ENCODE measurements around the gene LRMDA.
"Not testable (repeated sequence)": the region's sequence is repeated elsewhere in the genome, so short reads cannot be mapped to it uniquely, and the experiment has no call there.

Gene LRMDA

DNA sequence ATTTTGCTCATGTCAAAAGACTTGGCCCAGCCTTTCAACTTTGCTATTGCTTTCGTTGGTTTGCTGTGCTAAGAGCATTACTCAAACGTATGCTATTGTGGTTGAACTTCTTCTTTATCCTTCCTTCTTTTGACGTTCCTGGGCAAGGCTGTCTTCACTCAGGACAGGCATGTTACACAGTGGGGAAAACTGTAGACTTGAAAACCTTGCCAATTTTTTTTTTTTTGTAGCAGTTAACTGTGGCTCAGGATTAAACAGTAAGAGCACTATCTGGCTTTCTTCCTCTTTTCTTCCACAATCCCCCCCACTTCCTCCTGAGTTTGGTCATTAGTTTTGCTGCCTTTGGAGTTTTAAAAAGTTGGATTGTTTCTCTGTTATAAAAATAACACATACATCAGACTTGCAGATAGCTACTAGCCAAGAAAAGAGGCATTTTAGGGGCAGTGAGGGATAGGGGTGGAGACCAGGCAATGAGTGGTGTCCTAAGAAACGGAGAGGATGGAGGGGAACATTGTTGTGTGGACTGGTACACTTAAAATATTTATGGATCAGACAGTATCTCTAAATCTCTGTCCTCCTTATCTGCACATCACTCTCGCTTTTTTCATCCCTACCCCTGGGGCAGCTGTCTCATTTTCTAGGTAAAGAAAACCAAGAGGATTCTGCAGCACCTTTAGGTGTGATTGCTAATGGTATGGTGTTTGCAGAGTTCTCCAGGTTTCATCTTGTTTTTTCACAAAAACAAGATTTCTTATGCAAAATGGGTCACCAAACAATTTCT, 181.7 kb downstream of the LRMDA start:
- no peak for DNase-seq (ENCODE audit: low read depth in 2 of 2)

DNA sequence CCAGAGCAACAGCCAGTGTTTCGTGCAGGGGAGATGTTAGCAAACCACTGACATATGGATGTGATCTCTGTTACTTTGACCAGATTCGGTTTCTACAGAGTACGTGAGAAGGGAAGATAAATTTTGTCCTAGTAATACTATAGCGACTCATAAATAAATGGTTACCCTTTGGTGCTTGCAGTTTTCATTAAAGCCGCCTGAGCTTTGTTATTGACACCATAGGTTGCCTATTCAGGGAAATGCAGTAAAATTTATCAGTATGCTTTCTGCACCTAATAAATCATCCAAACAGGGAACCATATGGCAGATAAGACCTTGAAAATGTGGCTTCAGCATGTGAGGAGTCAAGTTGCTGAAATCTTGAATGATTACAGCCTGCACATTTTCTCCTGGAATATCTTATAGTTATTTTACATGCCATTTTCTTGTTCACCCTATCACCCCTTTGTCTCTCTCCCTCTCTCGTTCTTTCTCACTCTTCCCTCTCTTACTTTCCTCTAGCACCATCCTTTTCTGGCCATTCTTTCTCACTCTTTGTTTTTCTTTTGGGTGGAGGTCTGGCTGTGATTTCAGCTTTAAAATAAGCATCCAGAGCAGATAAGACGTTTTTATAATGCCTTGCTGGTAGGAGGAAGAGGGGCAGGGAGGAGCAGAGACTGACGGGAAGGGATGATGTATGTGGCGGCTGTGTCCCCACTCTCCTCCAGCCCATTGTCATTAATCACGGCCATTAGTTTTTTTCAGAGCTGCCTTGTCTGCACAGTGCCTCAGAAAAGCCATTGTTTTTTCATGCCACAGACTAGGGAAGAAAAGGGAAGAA, 182.5 kb downstream of the LRMDA start:
- DNase-seq (ENCODE audit: low read depth in 2 of 2): no peak

DNA sequence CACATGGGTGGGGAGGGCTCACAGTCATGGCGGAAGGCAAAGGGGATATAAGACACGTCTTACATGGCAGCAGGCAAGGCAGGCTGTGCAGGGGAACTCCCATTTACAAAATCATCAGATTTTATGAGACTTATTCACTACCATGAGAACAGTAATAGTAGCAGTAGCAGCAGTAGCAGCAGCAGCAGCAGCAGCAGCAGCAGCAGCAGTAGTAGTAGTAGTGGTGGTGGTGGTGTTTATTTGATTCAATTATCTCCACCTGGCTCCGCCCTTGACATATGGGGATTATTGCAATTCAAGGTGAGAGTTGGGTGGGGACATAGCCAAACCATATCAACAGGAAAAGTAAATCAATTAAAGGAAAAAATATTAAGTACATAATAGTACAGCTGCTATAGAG, 184.7 kb downstream of the LRMDA start:
- DNase-seq (ENCODE audit: low read depth in 2 of 2): no peak

DNA sequence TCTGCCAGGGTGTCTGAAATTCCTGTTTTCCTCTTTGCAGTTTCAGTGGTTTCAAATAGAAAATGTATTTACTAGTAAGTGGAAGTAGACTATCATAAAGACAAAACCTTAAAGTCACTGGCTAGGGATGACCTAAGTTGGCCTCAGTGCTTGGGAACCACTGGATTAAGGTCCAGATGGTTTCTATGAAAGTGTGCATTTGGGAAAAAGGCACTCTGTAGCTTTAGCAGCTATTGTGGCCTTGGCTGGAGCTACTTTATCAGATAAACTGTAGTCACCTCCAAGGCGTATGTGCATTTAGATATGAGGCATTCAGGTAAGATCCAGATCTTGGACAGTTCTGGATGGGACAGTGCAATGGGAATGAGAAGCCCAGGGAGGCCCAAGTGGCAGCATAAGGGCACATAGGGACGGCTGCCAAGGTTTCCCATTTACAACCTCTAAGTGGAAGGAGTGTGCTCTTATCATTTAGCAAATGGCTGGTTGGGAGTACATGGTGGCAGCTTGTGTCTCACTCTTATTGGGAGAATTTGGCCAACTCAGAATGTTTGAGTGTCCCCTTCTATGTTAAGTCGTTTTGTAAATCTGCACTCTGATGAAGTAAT, 185.6 kb downstream of the LRMDA start:
- DNase-seq (ENCODE audit: low read depth in 2 of 2): no peak

DNA sequence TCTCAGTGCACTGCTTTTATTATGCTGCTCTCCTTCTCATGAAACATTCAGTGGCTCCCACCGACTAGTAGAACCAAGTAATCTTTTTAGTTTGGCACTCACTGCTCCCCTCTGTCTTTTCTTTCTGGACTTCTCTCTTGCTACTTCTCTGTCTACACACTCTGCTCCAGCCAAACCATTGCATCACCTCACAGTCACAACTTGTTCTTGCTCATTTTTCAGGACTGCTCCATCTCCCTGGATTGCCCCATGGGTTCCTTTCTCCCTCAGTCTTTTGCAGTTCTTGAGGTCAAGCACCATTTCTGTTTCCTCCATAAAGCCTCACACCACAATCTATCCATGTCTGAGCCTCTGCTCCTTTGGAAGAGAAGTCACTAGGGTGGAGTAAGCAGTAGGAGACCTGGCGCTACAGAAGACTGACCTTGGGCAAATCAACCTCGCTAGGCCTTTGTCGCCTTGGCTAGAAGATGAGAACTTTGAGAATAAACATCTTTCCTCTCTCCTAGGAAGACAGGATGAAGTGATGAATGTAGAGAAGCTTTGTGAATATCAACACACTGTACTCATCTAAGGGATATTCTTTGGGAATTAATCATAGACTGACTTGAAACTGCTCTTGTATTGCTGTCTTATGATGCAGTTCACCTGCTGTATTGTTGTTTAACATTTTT, 186.2 kb downstream of the LRMDA start:
- no peak for DNase-seq (ENCODE audit: low read depth in 2 of 2)

DNA sequence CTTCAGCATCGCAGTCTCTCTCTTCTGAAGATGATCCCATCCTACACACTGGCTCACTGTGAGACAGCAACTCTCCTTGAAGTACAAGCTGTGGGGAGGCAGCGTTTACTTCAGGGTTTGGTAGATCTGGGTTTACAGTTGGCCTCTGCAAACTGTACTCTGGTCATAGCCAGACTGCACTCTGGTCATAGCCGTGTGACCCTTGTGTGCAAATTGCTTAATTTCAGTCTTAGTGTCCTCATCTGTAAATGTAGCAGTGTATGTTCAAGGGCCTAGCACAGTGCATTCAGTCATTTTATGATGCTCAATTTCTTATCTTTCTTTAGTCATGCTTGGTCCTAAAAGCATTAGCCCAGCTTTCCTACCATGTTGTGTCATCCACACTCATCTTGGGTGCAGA, 188.2 kb downstream of the LRMDA start:
- DNase-seq (ENCODE audit: low read depth in 2 of 2): no peak

DNA sequence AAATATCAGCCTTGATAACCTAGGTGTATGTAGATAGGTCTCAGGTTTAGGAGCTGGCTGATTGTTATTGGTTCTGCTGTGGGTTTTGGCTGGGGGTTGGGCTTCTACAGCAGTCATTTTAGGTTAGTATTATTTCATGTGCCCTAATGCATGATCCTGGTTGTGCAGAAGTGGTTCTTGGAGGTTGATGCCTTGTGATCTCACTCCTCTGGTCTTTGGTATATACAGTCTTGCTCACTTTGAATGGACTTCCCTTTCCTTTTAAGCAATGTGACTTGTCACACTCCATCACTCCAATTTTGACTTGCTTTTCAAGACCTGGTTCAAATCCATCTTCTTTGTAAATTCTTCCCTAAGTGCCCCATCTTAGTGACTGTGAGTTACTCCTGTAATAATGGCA, 188.9 kb downstream of the LRMDA start:
- no peak for DNase-seq (ENCODE audit: low read depth in 2 of 2)

DNA sequence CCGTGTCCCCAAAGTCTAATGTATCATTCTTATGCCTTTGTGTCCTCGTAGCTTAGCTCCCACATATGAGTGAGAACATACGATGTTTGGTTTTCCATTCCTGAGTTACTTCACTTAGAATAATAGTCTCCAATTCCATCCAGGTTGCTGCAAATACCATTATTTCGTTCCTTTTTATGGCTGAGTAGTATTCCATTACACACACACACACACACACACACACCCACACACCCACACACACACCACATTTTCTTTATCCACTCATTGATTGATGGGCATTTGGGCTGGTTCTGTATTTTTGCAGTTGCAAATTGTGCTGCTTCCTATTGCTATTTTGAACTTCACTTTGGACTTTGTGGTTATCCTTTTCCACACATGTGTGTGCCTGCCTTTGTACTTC, 189.6 kb downstream of the LRMDA start:
- not testable (repeated sequence) for DNase-seq (ENCODE audit: low read depth in 2 of 2)

DNA sequence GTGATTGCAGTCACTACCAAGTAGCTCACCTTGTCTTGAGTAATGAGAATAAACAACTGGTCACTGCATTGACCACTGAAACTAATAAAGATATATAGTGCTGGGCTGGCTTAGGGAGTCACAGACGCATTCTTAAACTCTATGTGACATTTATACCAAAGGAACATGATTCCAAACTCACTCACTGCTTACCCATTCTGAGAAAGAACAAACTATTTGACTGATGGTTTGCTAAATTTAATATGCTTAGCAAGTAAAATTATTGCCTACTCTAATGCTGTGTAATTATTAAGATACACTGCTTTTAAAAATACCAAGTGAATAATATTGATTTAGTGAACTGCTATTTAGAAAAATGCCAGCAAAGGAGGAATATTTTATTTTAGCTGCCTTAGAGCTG, 191.1 kb downstream of the LRMDA start:
- no peak for DNase-seq (ENCODE audit: low read depth in 2 of 2)

DNA sequence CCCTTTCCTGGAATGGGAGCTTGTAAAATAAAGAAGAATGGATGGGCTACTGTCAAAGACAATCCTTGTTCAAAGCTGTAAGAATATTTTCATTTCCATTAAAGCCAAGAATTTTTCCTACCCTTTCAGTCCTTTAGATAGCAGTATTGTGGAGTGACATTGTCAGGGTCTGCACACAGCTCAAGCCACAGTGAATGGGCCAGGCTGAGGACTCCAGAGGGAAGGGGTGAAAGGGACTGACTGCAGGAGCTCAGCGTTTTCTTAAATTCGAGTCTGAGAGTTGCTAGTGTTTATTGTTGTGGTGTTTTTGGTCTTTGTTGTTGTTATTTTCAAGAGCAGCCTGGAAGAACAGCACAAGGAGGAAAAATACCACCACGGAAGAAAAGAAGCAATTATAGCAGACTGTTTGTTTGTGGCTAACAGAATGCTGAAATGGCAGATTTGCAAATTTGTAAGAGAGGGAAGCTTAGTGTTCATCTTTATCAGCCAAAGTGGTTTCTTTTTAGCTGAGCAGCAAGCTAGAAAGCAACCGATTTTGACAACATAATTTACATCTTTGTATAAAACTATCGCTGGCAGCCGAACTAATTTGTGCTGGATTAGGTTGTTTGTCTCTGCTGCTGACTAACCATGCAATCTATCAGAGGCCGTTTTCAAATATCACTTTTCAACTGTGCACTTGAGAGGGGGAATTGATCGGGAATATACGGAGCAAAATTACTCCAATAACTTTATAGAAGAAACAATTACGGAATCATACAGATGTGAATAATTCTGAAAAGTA, 192.1 kb downstream of the LRMDA start:
- DNase-seq (ENCODE audit: low read depth in 2 of 2): no peak

DNA sequence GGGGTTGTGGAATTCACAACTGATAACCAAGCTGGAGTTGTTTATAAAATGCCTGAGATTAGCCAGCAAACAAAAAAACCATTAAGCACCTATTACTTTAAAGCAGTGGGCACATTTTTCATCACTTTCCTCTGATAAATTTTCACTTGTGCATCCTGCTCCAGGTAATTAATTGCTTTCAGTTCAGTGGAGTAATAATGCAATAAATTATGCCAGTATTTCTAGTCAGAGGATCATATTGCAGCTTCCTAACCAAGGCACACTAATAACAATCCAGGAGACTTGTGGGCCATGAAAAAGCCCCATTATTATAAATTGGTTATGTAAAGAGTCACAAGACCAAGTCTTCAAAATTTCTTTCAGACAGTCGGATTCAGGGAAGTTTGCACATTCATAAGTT, 193.2 kb downstream of the LRMDA start:
- no peak for DNase-seq (ENCODE audit: low read depth in 2 of 2)

DNA sequence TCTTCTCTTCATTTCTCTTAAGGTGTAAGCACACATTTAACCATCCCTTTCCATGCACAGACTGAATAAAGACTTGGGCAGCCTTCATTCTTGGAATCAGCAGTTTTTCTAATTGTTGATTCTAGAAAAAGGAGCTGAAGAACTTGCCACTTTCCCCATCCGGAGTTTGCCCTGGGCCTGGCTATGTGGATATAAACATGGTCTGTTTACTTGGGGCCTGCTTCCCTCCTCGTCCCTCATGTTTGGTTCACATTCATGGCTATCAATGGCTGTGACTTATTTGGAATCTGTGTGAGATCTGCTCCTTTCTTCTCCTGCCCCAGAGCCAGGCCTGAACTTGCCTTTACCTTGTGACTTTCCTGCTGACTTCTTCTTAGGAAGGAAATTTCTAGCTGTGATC, 199.3 kb downstream of the LRMDA start:
- no peak for DNase-seq (ENCODE audit: low read depth in 2 of 2)

DNA sequence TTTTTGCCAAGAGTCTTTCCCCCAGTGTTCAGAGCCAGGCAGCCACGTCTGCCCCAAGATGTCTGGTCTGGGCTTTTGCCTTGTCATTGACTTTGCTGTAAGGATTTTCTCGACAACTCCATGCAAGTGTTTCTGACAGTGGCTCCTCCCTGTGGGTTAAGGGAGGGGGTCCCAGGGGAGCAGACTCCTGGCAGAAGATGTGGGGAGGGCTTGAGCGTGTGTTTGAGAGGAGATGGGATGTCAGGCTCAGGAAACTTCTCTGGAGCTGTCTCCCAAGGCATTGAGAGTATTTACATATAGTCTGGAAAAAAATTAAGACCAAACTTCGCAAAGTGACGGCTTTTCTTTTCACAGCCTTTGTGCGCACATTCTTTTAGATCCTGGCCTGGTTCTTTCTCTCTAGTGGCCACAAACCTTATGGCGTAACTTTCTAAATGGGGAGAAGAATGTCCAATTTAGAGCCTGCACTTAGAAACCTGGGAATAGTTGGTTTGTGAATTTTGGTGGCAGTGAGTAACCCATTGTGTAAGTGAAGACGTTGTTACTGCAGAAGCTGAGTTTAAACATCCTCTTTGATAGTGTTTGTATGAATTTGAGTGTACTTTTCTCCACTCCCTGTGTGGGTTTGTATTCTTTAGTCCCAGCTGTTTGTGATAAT, 201.5 kb downstream of the LRMDA start:
- DNase-seq (ENCODE audit: low read depth in 2 of 2): no peak

DNA sequence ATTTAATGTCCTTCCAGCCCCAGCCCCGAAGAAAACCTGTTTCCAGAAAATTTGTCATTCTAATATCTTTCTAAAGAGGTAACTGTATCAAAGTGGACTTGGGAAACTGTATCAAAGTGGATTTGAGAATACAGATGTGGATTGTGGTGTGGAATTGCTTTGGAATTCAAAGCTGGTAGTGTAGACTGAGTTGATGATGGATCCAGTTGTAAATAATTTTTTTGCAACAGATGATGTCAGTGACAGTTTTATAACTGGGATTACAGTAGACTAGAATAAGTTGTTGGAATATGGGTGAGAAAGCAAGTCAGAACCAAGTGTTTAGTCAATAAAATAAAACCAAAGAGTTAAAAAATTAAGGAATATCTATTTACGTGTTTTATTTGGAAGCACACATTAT, 202.1 kb downstream of the LRMDA start:
- DNase-seq (ENCODE audit: low read depth in 2 of 2): no peak

DNA sequence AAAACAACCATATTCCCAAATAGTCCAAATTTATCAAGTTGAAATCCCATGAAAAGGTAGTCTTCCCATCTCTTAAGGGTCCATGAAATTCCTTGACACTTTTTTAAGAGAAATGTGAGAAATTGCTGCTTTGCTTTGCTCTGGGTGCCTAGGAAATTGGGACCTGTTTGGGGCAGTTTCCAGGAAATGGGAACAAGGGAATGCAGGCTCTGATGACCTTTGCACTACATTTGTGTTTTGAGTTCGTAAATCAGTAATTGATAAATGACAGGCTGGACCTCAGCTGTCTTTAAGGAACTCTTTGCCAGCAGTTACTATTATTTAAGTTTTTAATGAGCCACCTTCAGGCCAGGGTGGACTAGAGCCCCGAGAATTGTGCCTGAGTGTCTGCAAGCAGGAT, 203.5 kb downstream of the LRMDA start:
- no peak for DNase-seq (ENCODE audit: low read depth in 2 of 2)

DNA sequence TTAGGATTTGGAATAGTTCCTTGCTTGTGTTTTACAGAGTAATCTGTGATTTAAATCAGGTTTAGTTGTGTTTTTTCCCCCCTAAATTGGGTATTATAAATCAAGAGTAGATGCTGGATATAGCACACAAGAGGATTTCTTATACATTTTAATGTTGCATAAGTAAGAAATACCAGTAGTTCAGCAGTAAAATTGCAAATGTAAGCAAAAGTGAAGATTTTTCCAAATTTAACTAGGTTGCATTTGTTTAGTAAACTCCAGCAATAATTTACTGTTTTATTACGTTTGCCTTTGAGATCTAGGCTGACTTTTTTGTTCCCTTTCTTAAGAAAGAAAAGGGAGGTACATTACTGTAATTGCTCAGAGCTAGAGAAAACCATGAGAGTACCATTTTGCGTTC, 207.3 kb downstream of the LRMDA start:
- DNase-seq (ENCODE audit: low read depth in 2 of 2): no peak

DNA sequence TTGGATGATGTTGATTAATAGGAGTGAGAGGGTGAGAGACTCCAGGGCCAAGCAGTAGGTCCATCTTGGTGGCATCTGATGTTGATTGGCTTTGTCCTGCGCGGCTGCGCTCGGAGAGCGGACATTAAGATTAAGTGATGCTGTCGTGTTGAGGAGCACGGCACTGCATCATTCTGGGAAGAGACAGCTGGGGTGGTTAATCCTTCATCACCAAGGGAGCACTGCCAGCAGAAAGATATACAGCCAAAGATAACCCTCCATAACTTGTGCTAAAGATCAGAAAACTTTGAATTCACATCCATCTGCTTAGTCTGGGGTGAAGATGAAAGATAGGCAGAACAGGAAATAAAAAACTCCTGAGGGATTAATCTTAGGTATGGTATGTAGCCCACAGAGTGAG, 208.3 kb downstream of the LRMDA start:
- DNase-seq (ENCODE audit: low read depth in 2 of 2): no peak

DNA sequence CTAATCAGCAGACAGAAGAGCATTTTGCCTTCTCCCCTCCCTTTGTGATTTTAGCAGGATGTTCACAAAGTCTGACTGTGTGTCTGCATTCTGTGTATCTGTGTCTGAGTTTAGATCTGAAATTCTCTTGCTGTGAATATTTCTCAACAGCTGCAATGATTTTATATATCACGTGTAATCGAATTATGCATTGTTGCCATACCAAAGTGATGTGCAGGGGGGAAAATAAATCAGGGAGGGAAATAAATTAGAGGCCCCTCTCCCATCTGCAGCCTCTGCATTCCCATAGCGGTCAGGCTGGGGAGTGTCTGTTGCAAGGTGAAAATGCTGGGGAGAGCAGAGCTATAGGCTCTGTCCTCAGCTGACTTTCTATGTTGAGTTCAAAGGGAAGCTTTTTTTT, 209.0 kb downstream of the LRMDA start:
- no peak for DNase-seq (ENCODE audit: low read depth in 2 of 2)

DNA sequence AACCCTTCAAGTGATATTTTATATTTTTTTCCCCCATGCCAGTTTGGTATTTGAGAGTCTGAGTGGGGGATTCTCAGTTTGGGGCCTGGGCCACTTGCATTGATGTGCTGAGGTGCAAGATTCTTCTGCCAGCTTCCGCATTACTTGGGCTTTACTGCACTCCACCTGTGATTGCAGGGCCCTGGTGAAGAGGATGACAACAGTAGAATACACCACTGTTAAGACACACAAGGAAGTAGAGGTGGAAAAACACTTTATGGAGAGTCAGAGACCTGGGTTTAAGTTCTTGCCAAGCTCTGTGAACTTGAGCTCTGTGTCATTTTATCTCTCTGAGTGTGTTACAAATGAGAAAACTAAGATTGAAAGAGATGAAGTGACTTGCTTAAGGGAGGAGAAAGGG, 209.4 kb downstream of the LRMDA start:
- no peak for DNase-seq (ENCODE audit: low read depth in 2 of 2)

DNA sequence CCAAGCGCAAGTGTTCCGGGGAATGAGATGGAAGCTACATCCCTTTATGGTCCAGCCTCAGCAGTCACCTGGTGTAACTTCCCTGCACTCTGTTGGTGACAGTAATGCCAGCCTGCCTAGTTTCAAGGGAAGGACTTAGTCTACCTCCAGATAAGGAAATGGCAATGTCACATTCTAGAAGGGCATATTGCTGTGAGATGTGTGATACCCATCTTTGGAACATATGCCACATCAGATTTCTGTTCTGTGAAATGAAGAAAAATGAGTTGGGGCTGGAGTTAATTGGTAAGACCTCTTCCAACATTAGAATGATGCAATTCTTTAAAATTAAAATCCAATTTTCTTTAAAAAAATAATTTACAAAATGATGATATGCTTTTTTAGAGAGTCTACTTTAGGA, 212.0 kb downstream of the LRMDA start:
- DNase-seq (ENCODE audit: low read depth in 2 of 2): no peak
